GM23338 (cell line): ENCODE data around the gene SMURF2.

Experiments
- CREB1 ChIP-seq: fragments of 250-450 bp; sonication (Bioruptor Pico); IDR thresholded peaks from 2 replicates; pipeline ENCODE4 v1.5.0; 2020; ENCODE audit warnings: low read depth, mild to moderate bottlenecking, moderate library complexity
- EZH2 ChIP-seq: fragments of 200-600 bp; sonication (generic); IDR thresholded peaks from one replicate; pipeline ENCODE4 v1.8.0; 2017; ENCODE audit warnings: antibody characterized with exemption, mild to moderate bottlenecking, low read depth; ENCODE audit not compliant: unreplicated experiment

GRCh38 chr17:64529221-64529620 lies 132.9 kb downstream of the SMURF2 start:
- TF ChIP-seq EZH2 (no peak), CREB1 (CRISPR knock-in tag) (no peak)
